ENCODE measurements around the gene CRELD2.

Gene CRELD2

GRCh38 chr22:49903322-49904039 is 15.0 kb upstream of the CRELD2 start:
- TF ChIP-seq FOXP2 (optimal IDR thresholded peaks at IDR 0.05; ENCODE audit: borderline replicate concordance, extremely low read depth, extremely low read length, insufficient read depth), result no peak

- TF ChIP-seq POLR2AphosphoS5 (IDR thresholded peaks at IDR 0.05; ENCODE audit: low read depth, low read length), result no peak
- no peak for TF ChIP-seq SIN3A (IDR thresholded peaks at IDR 0.05; ENCODE audit: borderline replicate concordance, insufficient read depth, low read length)
- no peak for TF ChIP-seq REST (IDR thresholded peaks at IDR 0.05; ENCODE audit: insufficient read depth in 1 of 2, low read depth in 2 of 2, low read length in 2 of 2)
- no peak for TF ChIP-seq TAF1 (IDR thresholded peaks at IDR 0.05; ENCODE audit: borderline replicate concordance, insufficient read depth, low read length)
- no peak for TF ChIP-seq FOXP2 (optimal IDR thresholded peaks at IDR 0.05; ENCODE audit: borderline replicate concordance, extremely low read depth, extremely low read length, insufficient read depth)
These were observed 14.4 kb upstream of the CRELD2 start for GRCh38 chr22:49904040-49904369.

- no peak for TF ChIP-seq POLR2AphosphoS5 (IDR thresholded peaks at IDR 0.05; ENCODE audit: low read depth, low read length)
- no peak for TF ChIP-seq SIN3A (IDR thresholded peaks at IDR 0.05; ENCODE audit: borderline replicate concordance, insufficient read depth, low read length)
- no peak for TF ChIP-seq FOXP2 (optimal IDR thresholded peaks at IDR 0.05; ENCODE audit: borderline replicate concordance, extremely low read depth, extremely low read length, insufficient read depth)
These were observed 13.0 kb upstream of the CRELD2 start for GRCh38 chr22:49905465-49905864.

GRCh38 chr22:49906071-49906798 is 12.2 kb upstream of the CRELD2 start:
- TF ChIP-seq TAF1 (IDR thresholded peaks at IDR 0.05; ENCODE audit: borderline replicate concordance, insufficient read depth, low read length) (no peak), FOXP2 (optimal IDR thresholded peaks at IDR 0.05; ENCODE audit: borderline replicate concordance, extremely low read depth, extremely low read length, insufficient read depth) (no peak), POLR2AphosphoS5 (IDR thresholded peaks at IDR 0.05; ENCODE audit: low read depth, low read length) (no peak), REST (IDR thresholded peaks at IDR 0.05; ENCODE audit: insufficient read depth in 1 of 2, low read depth in 2 of 2, low read length in 2 of 2) (no peak)

- TF ChIP-seq TAF1 (IDR thresholded peaks at IDR 0.05; ENCODE audit: borderline replicate concordance, insufficient read depth, low read length), result no peak
- TF ChIP-seq SIN3A (IDR thresholded peaks at IDR 0.05; ENCODE audit: borderline replicate concordance, insufficient read depth, low read length), result no peak
- no peak for TF ChIP-seq POLR2AphosphoS5 (IDR thresholded peaks at IDR 0.05; ENCODE audit: low read depth, low read length)
- TF ChIP-seq REST (IDR thresholded peaks at IDR 0.05; ENCODE audit: insufficient read depth in 1 of 2, low read depth in 2 of 2, low read length in 2 of 2), result no peak
- TF ChIP-seq FOXP2 (optimal IDR thresholded peaks at IDR 0.05; ENCODE audit: borderline replicate concordance, extremely low read depth, extremely low read length, insufficient read depth), result no peak
These were observed 11.6 kb upstream of the CRELD2 start for GRCh38 chr22:49906799-49907290.

- TF ChIP-seq REST (IDR thresholded peaks at IDR 0.05; ENCODE audit: insufficient read depth in 1 of 2, low read depth in 2 of 2, low read length in 2 of 2) (no peak), FOXP2 (optimal IDR thresholded peaks at IDR 0.05; ENCODE audit: borderline replicate concordance, extremely low read depth, extremely low read length, insufficient read depth) (no peak), TAF1 (IDR thresholded peaks at IDR 0.05; ENCODE audit: borderline replicate concordance, insufficient read depth, low read length) (no peak), SIN3A (IDR thresholded peaks at IDR 0.05; ENCODE audit: borderline replicate concordance, insufficient read depth, low read length) (no peak), POLR2AphosphoS5 (IDR thresholded peaks at IDR 0.05; ENCODE audit: low read depth, low read length) (no peak)
These were observed 10.6 kb upstream of the CRELD2 start for GRCh38 chr22:49907807-49908206.

All from PFSK-1 (cell line).